ENCODE results near the gene HSD11B1.

DNA sequence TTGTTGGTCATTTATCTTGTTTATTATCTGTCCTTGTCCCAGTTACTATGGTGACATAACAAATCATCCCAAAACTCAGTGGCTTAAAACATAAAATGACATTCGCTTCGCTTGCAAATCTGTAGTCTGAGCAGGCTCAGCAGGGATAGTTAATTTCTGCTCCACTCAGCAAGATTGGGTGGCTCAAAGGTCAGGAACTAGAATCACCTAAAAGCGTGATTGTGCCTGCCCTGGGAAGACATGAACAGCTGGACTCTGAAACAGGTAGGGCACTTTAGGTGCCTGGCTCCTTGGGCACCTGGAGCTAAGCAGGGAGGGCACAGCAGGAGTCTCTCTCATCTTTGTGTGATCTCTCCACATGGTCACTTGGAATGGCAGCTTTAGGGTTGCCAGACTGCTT lies 36.5 kb downstream of the HSD11B1 start:
- TF ChIP-seq, protein P1, sequence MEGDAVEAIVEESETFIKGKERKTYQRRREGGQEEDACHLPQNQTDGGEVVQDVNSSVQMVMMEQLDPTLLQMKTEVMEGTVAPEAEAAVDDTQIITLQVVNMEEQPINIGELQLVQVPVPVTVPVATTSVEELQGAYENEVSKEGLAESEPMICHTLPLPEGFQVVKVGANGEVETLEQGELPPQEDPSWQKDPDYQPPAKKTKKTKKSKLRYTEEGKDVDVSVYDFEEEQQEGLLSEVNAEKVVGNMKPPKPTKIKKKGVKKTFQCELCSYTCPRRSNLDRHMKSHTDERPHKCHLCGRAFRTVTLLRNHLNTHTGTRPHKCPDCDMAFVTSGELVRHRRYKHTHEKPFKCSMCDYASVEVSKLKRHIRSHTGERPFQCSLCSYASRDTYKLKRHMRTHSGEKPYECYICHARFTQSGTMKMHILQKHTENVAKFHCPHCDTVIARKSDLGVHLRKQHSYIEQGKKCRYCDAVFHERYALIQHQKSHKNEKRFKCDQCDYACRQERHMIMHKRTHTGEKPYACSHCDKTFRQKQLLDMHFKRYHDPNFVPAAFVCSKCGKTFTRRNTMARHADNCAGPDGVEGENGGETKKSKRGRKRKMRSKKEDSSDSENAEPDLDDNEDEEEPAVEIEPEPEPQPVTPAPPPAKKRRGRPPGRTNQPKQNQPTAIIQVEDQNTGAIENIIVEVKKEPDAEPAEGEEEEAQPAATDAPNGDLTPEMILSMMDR (conservative IDR thresholded peaks at IDR 0.05; ENCODE audit: low read length), result no peak
- no peak for TF ChIP-seq EZH2phosphoT487 (IDR thresholded peaks at IDR 0.05; ENCODE audit: borderline replicate concordance)

Measured in Loucy (cell line).